IMR-90 (cell line): ENCODE data around the gene ADAM12. TPM values are rescaled to one million over a fixed set of nuclear protein-coding genes. Genes with fewer than 3 reads are reported as not detected.

Source experiments
- ATAC-seq: fragments of 200-7000 bp; cut with Tn5 transposase; 2 replicates; pipeline ENCODE4 v1.9.1; 2020; ENCODE audit warnings: low read depth, mild to moderate bottlenecking, moderate library complexity
- BruUV-seq: library from RNA; stranded (reverse); fragments of 400-500 nt; replicated peaks from 2 replicates; lab custom pipeline; 2021; lab: Mats Ljungman, UMichigan
- CTCF ChIA-PET: fragments of 300-600 bp; formaldehyde crosslinking; extraction: SDS; loops from one replicate; lab custom pipeline; 2021; ENCODE audit warnings: antibody characterized with exemption; lab: Yijun Ruan, JAX
- POLR2A ChIA-PET: fragments of 300-600 bp; sonication (Branson Sonifier 250); formaldehyde crosslinking; loops from one replicate; lab custom pipeline; 2022; ENCODE audit warnings: antibody characterized with exemption; ENCODE audit not compliant: unreplicated experiment; lab: Charles Lee
- DNase-seq: peaks from one replicate; pipeline ENCODE4 v3.0.0; 2013
- H2AFZ ChIP-seq: replicated peaks from 2 replicates; pipeline ENCODE3; 2013; ENCODE audit warnings: low read length, mild to moderate bottlenecking; ENCODE audit not compliant: poor library complexity
- H2AK5ac ChIP-seq: 2 replicates; pipeline ENCODE4 v1.6.1; 2013; ENCODE audit warnings: low read depth, low read length, inconsistent platforms
- H2AK9ac ChIP-seq: replicated peaks from 2 replicates; pipeline ENCODE3; 2013; ENCODE audit warnings: mild to moderate bottlenecking, low read depth, low read length, moderate library complexity; ENCODE audit not compliant: poor library complexity
- H2BK120ac ChIP-seq: 2 replicates; pipeline ENCODE4 v1.6.1; 2013; ENCODE audit warnings: low read depth, low read length, inconsistent platforms
- H2BK15ac ChIP-seq: 3 replicates; pipeline ENCODE4 v1.6.1; 2013; ENCODE audit warnings: low read depth, low read length, inconsistent platforms
- H2BK20ac ChIP-seq: 2 replicates; pipeline ENCODE4 v1.6.1; 2013; ENCODE audit warnings: low read depth, mild to moderate bottlenecking, inconsistent platforms, low read length, moderate library complexity
- H2BK5ac ChIP-seq: 2 replicates; pipeline ENCODE4 v1.6.1; 2013; ENCODE audit warnings: mild to moderate bottlenecking, low read depth, low read length, inconsistent platforms; ENCODE audit not compliant: poor library complexity, severe bottlenecking
- H3K14ac ChIP-seq: replicated peaks from 2 replicates; pipeline ENCODE4 v1.6.1; 2013; ENCODE audit warnings: low read depth, low read length, inconsistent platforms
- H3K18ac ChIP-seq: 2 replicates; pipeline ENCODE4 v1.6.1; 2013; ENCODE audit warnings: low read depth, low read length, control low read depth
- H3K23ac ChIP-seq: 2 replicates; pipeline ENCODE4 v1.6.1; 2013; ENCODE audit warnings: low read depth, low read length, inconsistent platforms
- H3K27ac ChIP-seq: 2 replicates; pipeline ENCODE4 v1.5.1; 2013; ENCODE audit warnings: mild to moderate bottlenecking, control low read depth, low read length; ENCODE audit not compliant: insufficient read depth
- H3K27me3 ChIP-seq: 2 replicates; pipeline ENCODE4 v1.6.1; 2013; ENCODE audit warnings: low read length; ENCODE audit not compliant: control insufficient read depth, insufficient read depth
- H3K36me3 ChIP-seq: 2 replicates; pipeline ENCODE4 v1.6.1; 2013; ENCODE audit warnings: low read length, mixed read lengths; ENCODE audit not compliant: control insufficient read depth, insufficient read depth
- H3K4ac ChIP-seq: 2 replicates; pipeline ENCODE4 v1.6.1; 2013; ENCODE audit warnings: low read depth, low read length, inconsistent platforms
- H3K4me1 ChIP-seq: 2 replicates; pipeline ENCODE4 v1.6.1; 2013; ENCODE audit warnings: low read length, mixed read lengths; ENCODE audit not compliant: control insufficient read depth, insufficient read depth
- H3K4me2 ChIP-seq: 2 replicates; pipeline ENCODE4 v1.6.1; 2013; ENCODE audit warnings: low read depth, mild to moderate bottlenecking, control low read depth, low read length, moderate library complexity
- H3K4me3 ChIP-seq: 2 replicates; pipeline ENCODE4 v1.5.1; 2013; ENCODE audit warnings: low read depth, mild to moderate bottlenecking, control low read depth, low read length, moderate library complexity; ENCODE audit not compliant: insufficient read depth
- H3K56ac ChIP-seq: 2 replicates; pipeline ENCODE4 v1.6.1; 2013; ENCODE audit warnings: low read length, inconsistent platforms; ENCODE audit not compliant: insufficient read depth; ENCODE audit errors: extremely low read depth
- H3K79me1 ChIP-seq, 2 experiments: 2 replicates each; pipeline ENCODE4 v1.6.1; 2013; ENCODE audit warnings: low read length in 2 of 2, inconsistent platforms in 1 of 2, low read depth in 1 of 2
- H3K9ac ChIP-seq: 2 replicates; pipeline ENCODE4 v1.6.1; 2013; ENCODE audit warnings: low read depth, low read length, control low read depth
- H3K9me1 ChIP-seq: 2 replicates; pipeline ENCODE4 v1.6.1; 2013; ENCODE audit warnings: low read length, inconsistent platforms; ENCODE audit not compliant: insufficient read depth
- H3K9me3 ChIP-seq: 2 replicates; pipeline ENCODE4 v1.6.1; 2013; ENCODE audit warnings: low read length; ENCODE audit not compliant: control insufficient read depth, insufficient read depth
- H4K20me1 ChIP-seq: 2 replicates; pipeline ENCODE4 v1.6.1; 2013; ENCODE audit warnings: low read length, inconsistent platforms; ENCODE audit not compliant: insufficient read depth
- H4K5ac ChIP-seq: 2 replicates; pipeline ENCODE4 v1.6.1; 2013; ENCODE audit warnings: mild to moderate bottlenecking, low read depth, low read length, control low read depth
- H4K8ac ChIP-seq, 2 experiments: 2 replicates each; pipeline ENCODE4 v1.6.1; 2013; ENCODE audit warnings: low read depth in 2 of 2, low read length in 2 of 2, control low read depth in 1 of 2, inconsistent platforms in 1 of 2
- H4K91ac ChIP-seq: 2 replicates; pipeline ENCODE4 v1.6.1; 2013; ENCODE audit warnings: low read depth, low read length, inconsistent platforms; ENCODE audit not compliant: insufficient read depth
- BHLHE40 ChIP-seq: fragments of 150-350 bp; IDR thresholded peaks from 2 replicates; pipeline ENCODE4 v1.6.1; 2016; ENCODE audit warnings: mild to moderate bottlenecking, low read depth, low read length
- MAFK ChIP-seq: IDR thresholded peaks from 2 replicates; pipeline ENCODE4 v1.6.1; 2012; ENCODE audit warnings: low read depth, low read length, improper control_type of control experiment
- MXI1 ChIP-seq: IDR thresholded peaks from 2 replicates; pipeline ENCODE4 v1.6.1; 2012; ENCODE audit warnings: low read depth, mild to moderate bottlenecking, low read length, moderate library complexity, borderline replicate concordance
- NFE2L2 ChIP-seq: fragments of 150-350 bp; IDR thresholded peaks from 2 replicates; pipeline ENCODE4 v1.6.1; 2016; ENCODE audit warnings: low read depth, mild to moderate bottlenecking, low read length
- POLR2A ChIP-seq: IDR thresholded peaks from 2 replicates; pipeline ENCODE4 v1.6.1; 2012; ENCODE audit warnings: mild to moderate bottlenecking, low read depth, low read length
- RAD21 ChIP-seq: IDR thresholded peaks from 2 replicates; pipeline ENCODE4 v1.6.1; 2012; ENCODE audit warnings: low read length, improper control_type of control experiment
- SMC3 ChIP-seq: fragments of 150-350 bp; IDR thresholded peaks from 2 replicates; pipeline ENCODE4 v1.6.1; 2016; ENCODE audit warnings: low read depth, mild to moderate bottlenecking, antibody characterized with exemption, low read length, moderate library complexity
- WGBS, 2 experiments: methylation state at CpG; one replicate each; pipeline versions ENCODE4 v1.1.5 to v1.1.7; 2013; ENCODE audit warnings: missing lambda C conversion rate in 2 of 2; ENCODE audit not compliant: insufficient read length in 1 of 2; ENCODE audit errors: extremely low coverage in 2 of 2; 5-methylcytosine and 5-hydroxymethylcytosine counted together
- dilution Hi-C: fragments of 300-500 bp; cut with HindIII; formaldehyde crosslinking; loops from one replicate; pipeline ENCODE4 v1.14.3; 2018; ENCODE audit warnings: low sequenced_read_pairs; ENCODE audit not compliant: unreplicated experiment
- in situ Hi-C: fragments of 300-500 bp; cut with MboI; formaldehyde crosslinking; loops from 3 replicates; pipeline ENCODE4 v1.14.3; 2019; ENCODE audit warnings: low sequenced_read_pairs, inconsistent platforms, mixed read lengths
- intact Hi-C: fragments of 100-400 bp; cut with micrococcal nuclease; formaldehyde crosslinking; loops from 2 replicates; pipeline ENCODE4 v1.10.0; 2022
- polyA plus RNA-seq, 3 experiments: library from polyadenylated mRNA; depleted of rRNA; stranded (reverse); fragments of >200 nt; gene quantifications; 2 replicates each; pipeline ENCODE4 v1.2.3, GENCODE V29; 2012; ENCODE audit warnings: low replicate concordance in 1 of 3
- total RNA-seq: library from RNA; depleted of rRNA; stranded (reverse); fragments of >200 nt; gene quantifications from 2 replicates; pipeline ENCODE4 v1.2.3, GENCODE V29; 2012
- TF ChIP-seq, protein P1 (sequence below): conservative IDR thresholded peaks from 2 replicates; pipeline ENCODE4 v1.5.1; 2012; ENCODE audit warnings: mild to moderate bottlenecking, low read depth, low read length, improper control_type of control experiment

ADAM12 gene
- total and polyA plus RNA-seq, 2 of the 4 experiments (the other 2 are of a cell fraction): 9.6 to 10.2 TPM

DNA sequence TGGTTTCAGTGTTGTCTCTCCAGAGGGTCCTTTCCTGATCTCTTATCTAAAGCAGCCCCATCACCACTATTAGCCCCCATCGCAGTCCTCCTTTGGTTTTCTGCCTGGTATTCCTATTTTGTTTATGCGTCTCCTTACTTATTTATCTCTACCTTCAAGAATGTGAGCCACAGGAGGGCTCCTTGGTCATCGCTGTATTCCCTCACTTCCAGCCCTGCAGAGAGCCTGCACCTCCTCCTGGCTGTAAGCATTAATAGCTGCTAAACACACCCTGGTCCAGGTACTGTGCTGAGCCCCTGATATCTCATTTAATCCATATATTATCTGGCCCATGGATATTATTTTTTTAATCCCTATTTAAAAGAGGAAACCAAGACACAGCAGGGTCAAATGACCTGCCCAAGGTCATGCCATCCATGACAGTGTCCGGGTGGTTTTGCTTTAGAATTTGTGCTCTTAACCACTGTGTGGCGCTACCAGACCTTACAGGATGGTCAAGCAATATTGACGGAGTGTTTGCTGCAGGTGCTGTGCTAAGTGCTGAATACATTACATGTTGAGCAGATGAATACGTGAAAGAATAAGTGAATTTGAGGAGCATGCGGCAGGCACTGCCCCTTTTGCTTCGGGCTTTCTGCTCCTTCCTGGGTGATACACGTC lies 227.2 kb downstream of the ADAM12 start:
- Histone ChIP-seq H4K5ac (no peak overlapping the region), H3K79me1 (no peaks in the 10 kb centered on the region), H3K36me3 (no peaks in the 10 kb centered on the region), H2BK15ac (no peak overlapping the region), H2AFZ (no peak overlapping the region), H3K4me3 (no peak overlapping the region), H3K4ac (no peak overlapping the region), H3K9ac (no peak overlapping the region), H4K91ac (no peak overlapping the region), H4K8ac (no peak overlapping the region), H3K27ac (no peak overlapping the region), H3K14ac (no peak overlapping the region), H3K27me3 (peaks cover 10% of the 10 kb centered on the region), H3K4me1 (no peaks in the 10 kb centered on the region), H3K9me3 (no peaks in the 10 kb centered on the region), H3K23ac (no peak overlapping the region), H3K18ac (no peak overlapping the region), H2BK20ac (no peak overlapping the region), H3K56ac (no peak overlapping the region), H2BK120ac (no peak overlapping the region), H4K20me1 (no peaks in the 10 kb centered on the region; the same call in 1 of the 2 replicates), H2AK9ac (no peak overlapping the region), H2BK5ac (no peak overlapping the region), H3K4me2 (no peak overlapping the region), H2AK5ac (no peak overlapping the region), H3K9me1 (no peaks in the 10 kb centered on the region)
- in situ Hi-C loops (no loop called here), intact Hi-C loops (loop anchor here (1.0 to 2.0 kb wide), 3 partner anchors 178 to 344 kb away; no protein-coding TSS in a partner anchor), dilution Hi-C loops (no loop called here)
- TF ChIP-seq NFE2L2 (no peak), RAD21 (peak; percentile 60), MAFK (no peak), POLR2A (no peak), SMC3 (peak; percentile 49), MXI1 (no peak), BHLHE40 (no peak)
- TF ChIP-seq, protein P1, sequence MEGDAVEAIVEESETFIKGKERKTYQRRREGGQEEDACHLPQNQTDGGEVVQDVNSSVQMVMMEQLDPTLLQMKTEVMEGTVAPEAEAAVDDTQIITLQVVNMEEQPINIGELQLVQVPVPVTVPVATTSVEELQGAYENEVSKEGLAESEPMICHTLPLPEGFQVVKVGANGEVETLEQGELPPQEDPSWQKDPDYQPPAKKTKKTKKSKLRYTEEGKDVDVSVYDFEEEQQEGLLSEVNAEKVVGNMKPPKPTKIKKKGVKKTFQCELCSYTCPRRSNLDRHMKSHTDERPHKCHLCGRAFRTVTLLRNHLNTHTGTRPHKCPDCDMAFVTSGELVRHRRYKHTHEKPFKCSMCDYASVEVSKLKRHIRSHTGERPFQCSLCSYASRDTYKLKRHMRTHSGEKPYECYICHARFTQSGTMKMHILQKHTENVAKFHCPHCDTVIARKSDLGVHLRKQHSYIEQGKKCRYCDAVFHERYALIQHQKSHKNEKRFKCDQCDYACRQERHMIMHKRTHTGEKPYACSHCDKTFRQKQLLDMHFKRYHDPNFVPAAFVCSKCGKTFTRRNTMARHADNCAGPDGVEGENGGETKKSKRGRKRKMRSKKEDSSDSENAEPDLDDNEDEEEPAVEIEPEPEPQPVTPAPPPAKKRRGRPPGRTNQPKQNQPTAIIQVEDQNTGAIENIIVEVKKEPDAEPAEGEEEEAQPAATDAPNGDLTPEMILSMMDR: peak; percentile 43
- ChIA-PET CTCF (interaction anchor here (0.8 to 1.4 kb wide), 2 partner anchors 9 to 180 kb away, joined by 4 to 5 read pairs; no protein-coding TSS in a partner anchor), POLR2A (no interaction called here)
- DNase-seq: peak; percentile 37
- 0 out of 2 replicates have a peak, but pooled peaks have one; percentile 37 for ATAC-seq
- 76% methylated on average over 4 of the region's 10 CpGs; no CpG with 5 or more reads in 1 of the 2 experiments for WGBS, 2 experiments
- BruUV-seq: no TSS peak
